ENCODE results near the gene ARHGAP18. TPM values are rescaled to one million over a fixed set of nuclear protein-coding genes. Genes with fewer than 3 reads are reported as not detected.

The ARHGAP18 gene
- total and polyA plus RNA-seq, 2 experiments from 2014 or later, result 4.3 to 5.0 TPM

DNA sequence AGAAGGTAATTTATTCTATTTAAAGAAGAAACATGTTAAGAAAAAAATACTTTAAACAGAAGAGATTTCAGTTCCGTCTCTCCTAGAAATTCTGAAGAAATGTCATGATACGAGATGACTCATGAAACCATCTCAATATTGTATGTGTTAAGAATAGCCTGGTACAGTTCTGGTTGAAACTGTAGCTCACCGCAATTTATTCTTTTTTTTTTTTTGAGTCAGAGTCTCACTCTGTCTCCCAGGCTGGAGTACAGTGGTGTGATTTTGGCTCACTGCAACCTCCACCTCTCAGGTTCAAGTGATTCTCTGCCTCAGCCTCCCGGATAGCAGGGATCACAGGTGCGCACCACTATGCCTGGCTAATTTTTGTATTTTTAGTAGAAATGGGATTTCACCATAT, 103.3 kb downstream of the ARHGAP18 start (continued):
- TF ChIP-seq, protein P1, sequence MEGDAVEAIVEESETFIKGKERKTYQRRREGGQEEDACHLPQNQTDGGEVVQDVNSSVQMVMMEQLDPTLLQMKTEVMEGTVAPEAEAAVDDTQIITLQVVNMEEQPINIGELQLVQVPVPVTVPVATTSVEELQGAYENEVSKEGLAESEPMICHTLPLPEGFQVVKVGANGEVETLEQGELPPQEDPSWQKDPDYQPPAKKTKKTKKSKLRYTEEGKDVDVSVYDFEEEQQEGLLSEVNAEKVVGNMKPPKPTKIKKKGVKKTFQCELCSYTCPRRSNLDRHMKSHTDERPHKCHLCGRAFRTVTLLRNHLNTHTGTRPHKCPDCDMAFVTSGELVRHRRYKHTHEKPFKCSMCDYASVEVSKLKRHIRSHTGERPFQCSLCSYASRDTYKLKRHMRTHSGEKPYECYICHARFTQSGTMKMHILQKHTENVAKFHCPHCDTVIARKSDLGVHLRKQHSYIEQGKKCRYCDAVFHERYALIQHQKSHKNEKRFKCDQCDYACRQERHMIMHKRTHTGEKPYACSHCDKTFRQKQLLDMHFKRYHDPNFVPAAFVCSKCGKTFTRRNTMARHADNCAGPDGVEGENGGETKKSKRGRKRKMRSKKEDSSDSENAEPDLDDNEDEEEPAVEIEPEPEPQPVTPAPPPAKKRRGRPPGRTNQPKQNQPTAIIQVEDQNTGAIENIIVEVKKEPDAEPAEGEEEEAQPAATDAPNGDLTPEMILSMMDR (conservative IDR thresholded peaks at IDR 0.05; ENCODE audit: low read depth in 2 of 2), result no peak
- TF ChIP-seq, protein P2, sequence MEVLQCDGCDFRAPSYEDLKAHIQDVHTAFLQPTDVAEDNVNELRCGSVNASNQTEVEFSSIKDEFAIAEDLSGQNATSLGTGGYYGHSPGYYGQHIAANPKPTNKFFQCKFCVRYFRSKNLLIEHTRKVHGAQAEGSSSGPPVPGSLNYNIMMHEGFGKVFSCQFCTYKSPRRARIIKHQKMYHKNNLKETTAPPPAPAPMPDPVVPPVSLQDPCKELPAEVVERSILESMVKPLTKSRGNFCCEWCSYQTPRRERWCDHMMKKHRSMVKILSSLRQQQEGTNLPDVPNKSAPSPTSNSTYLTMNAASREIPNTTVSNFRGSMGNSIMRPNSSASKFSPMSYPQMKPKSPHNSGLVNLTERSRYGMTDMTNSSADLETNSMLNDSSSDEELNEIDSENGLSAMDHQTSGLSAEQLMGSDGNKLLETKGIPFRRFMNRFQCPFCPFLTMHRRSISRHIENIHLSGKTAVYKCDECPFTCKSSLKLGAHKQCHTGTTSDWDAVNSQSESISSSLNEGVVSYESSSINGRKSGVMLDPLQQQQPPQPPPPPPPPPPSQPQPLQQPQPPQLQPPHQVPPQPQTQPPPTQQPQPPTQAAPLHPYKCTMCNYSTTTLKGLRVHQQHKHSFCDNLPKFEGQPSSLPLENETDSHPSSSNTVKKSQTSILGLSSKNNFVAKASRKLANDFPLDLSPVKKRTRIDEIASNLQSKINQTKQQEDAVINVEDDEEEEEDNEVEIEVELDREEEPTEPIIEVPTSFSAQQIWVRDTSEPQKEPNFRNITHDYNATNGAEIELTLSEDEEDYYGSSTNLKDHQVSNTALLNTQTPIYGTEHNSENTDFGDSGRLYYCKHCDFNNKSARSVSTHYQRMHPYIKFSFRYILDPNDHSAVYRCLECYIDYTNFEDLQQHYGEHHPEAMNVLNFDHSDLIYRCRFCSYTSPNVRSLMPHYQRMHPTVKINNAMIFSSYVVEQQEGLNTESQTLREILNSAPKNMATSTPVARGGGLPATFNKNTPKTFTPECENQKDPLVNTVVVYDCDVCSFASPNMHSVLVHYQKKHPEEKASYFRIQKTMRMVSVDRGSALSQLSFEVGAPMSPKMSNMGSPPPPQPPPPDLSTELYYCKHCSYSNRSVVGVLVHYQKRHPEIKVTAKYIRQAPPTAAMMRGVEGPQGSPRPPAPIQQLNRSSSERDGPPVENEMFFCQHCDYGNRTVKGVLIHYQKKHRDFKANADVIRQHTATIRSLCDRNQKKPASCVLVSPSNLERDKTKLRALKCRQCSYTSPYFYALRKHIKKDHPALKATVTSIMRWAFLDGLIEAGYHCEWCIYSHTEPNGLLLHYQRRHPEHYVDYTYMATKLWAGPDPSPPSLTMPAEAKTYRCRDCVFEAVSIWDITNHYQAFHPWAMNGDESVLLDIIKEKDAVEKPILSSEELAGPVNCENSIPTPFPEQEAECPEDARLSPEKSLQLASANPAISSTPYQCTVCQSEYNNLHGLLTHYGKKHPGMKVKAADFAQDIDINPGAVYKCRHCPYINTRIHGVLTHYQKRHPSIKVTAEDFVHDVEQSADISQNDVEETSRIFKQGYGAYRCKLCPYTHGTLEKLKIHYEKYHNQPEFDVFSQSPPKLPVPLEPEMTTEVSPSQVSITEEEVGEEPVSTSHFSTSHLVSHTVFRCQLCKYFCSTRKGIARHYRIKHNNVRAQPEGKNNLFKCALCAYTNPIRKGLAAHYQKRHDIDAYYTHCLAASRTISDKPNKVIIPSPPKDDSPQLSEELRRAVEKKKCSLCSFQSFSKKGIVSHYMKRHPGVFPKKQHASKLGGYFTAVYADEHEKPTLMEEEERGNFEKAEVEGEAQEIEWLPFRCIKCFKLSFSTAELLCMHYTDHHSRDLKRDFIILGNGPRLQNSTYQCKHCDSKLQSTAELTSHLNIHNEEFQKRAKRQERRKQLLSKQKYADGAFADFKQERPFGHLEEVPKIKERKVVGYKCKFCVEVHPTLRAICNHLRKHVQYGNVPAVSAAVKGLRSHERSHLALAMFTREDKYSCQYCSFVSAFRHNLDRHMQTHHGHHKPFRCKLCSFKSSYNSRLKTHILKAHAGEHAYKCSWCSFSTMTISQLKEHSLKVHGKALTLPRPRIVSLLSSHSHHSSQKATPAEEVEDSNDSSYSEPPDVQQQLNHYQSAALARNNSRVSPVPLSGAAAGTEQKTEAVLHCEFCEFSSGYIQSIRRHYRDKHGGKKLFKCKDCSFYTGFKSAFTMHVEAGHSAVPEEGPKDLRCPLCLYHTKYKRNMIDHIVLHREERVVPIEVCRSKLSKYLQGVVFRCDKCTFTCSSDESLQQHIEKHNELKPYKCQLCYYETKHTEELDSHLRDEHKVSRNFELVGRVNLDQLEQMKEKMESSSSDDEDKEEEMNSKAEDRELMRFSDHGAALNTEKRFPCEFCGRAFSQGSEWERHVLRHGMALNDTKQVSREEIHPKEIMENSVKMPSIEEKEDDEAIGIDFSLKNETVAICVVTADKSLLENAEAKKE (CRISPR knock-in tag; IDR thresholded peaks at IDR 0.05), result no peak

DNA sequence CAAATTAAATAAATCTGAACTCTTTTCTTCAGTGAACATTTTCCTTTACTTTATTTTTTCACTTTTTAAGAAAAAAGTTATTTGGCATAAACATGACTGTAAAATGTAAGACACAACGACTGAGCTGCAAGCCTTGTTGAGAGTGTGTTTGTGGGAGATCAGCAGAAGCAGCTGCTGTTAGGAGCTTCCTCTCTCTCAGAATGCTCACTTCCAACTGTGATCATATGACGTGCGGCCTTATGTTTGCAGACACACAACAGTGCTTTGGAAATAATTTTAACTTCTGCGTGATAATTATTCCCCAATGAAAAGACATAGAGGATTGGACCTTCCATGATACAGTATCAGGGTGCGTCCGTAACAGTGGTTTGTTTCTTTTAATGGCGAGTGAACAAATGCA, 104.0 kb downstream of the ARHGAP18 start:
- Mint-ChIP-seq H3K27ac (no peak overlapping the region), H3K36me3 (ENCODE audit: low read depth) (no peaks in the 10 kb centered on the region)
- TF ChIP-seq, protein P3, sequence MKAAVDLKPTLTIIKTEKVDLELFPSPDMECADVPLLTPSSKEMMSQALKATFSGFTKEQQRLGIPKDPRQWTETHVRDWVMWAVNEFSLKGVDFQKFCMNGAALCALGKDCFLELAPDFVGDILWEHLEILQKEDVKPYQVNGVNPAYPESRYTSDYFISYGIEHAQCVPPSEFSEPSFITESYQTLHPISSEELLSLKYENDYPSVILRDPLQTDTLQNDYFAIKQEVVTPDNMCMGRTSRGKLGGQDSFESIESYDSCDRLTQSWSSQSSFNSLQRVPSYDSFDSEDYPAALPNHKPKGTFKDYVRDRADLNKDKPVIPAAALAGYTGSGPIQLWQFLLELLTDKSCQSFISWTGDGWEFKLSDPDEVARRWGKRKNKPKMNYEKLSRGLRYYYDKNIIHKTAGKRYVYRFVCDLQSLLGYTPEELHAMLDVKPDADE (IDR thresholded peaks at IDR 0.05), result no peak
- TF ChIP-seq ZNF114 (CRISPR knock-in tag; IDR thresholded peaks at IDR 0.05) (no peak), EZH2 (IDR thresholded peaks at IDR 0.05; ENCODE audit: low read depth, unreplicated experiment) (no peak), ZNF331 (CRISPR knock-in tag; IDR thresholded peaks at IDR 0.05; ENCODE audit: low read depth) (no peak), EZH2phosphoT487 (IDR thresholded peaks at IDR 0.05; ENCODE audit: unreplicated experiment) (no peak), CREB1 (CRISPR knock-in tag; IDR thresholded peaks at IDR 0.05; ENCODE audit: low read depth) (no peak), NANOG (IDR thresholded peaks at IDR 0.05; ENCODE audit: borderline replicate concordance) (no peak)
- TF ChIP-seq, protein P4, sequence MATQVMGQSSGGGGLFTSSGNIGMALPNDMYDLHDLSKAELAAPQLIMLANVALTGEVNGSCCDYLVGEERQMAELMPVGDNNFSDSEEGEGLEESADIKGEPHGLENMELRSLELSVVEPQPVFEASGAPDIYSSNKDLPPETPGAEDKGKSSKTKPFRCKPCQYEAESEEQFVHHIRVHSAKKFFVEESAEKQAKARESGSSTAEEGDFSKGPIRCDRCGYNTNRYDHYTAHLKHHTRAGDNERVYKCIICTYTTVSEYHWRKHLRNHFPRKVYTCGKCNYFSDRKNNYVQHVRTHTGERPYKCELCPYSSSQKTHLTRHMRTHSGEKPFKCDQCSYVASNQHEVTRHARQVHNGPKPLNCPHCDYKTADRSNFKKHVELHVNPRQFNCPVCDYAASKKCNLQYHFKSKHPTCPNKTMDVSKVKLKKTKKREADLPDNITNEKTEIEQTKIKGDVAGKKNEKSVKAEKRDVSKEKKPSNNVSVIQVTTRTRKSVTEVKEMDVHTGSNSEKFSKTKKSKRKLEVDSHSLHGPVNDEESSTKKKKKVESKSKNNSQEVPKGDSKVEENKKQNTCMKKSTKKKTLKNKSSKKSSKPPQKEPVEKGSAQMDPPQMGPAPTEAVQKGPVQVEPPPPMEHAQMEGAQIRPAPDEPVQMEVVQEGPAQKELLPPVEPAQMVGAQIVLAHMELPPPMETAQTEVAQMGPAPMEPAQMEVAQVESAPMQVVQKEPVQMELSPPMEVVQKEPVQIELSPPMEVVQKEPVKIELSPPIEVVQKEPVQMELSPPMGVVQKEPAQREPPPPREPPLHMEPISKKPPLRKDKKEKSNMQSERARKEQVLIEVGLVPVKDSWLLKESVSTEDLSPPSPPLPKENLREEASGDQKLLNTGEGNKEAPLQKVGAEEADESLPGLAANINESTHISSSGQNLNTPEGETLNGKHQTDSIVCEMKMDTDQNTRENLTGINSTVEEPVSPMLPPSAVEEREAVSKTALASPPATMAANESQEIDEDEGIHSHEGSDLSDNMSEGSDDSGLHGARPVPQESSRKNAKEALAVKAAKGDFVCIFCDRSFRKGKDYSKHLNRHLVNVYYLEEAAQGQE (IDR thresholded peaks at IDR 0.05; ENCODE audit: unreplicated experiment), result no peak
- TF ChIP-seq, protein P1 (conservative IDR thresholded peaks at IDR 0.05; ENCODE audit: low read depth in 2 of 2), result no peak

More for the DNA sequence above, 104.0 kb downstream of the ARHGAP18 start:
- no peaks in the 10 kb centered on the region for H3K9me3 Mint-ChIP-seq
- H3K4me1 Mint-ChIP-seq, result peaks cover 24% of the 10 kb centered on the region
- no peak for ATAC-seq
- H2AFZ ChIP-seq, result no peak overlapping the region
- H3K4me1 ChIP-seq (ENCODE audit: insufficient read depth), result peaks cover 19% of the 10 kb centered on the region
- H3K27me3 ChIP-seq (ENCODE audit: insufficient read depth), result no peaks in the 10 kb centered on the region
- H3K79me2 ChIP-seq (replicated peaks; ENCODE audit: insufficient read depth), result no peaks in the 10 kb centered on the region
- no peaks in the 10 kb centered on the region for H3F3A ChIP-seq (replicated peaks; ENCODE audit: low read depth)
- no peak overlapping the region for H3K27ac ChIP-seq (ENCODE audit: low read depth)
- no peak overlapping the region for H3K4me3 ChIP-seq
- H3K4me3 Mint-ChIP-seq, result no peak overlapping the region
- no peaks in the 10 kb centered on the region for H3K9me2 ChIP-seq (ENCODE audit: insufficient read depth)
- no peaks in the 10 kb centered on the region for H3K36me3 ChIP-seq (ENCODE audit: insufficient read depth)
- no peaks in the 10 kb centered on the region for H3K27me3 Mint-ChIP-seq (ENCODE audit: insufficient read depth, low read depth, poor library complexity)
- H3K4me2 ChIP-seq, result no peak overlapping the region
- no peaks in the 10 kb centered on the region for H4K20me1 ChIP-seq (replicated peaks; ENCODE audit: insufficient read depth)
- no peak for DNase-seq (ENCODE audit: low spot score)
